Gastroesophageal sphincter (tissue), 3 donors: Measurements from ENCODE around the gene DRC1.

ENCODE experiments used
- EP300 ChIP-seq: sonication (generic); formaldehyde crosslinking; IDR thresholded peaks from one replicate; pipeline ENCODE4 v1.6.1; 2017; ENCODE audit warnings: antibody characterized with exemption, mild to moderate bottlenecking
- POLR2A ChIP-seq, 2 donors: fragments of 450-650 bp; IDR thresholded peaks; one replicate each; pipeline ENCODE4 v1.6.1; 2017; ENCODE audit warnings: antibody characterized with exemption in 2 of 2, mild to moderate bottlenecking in 2 of 2, moderate library complexity in 1 of 2
- POLR2AphosphoS5 ChIP-seq: sonication (generic); formaldehyde crosslinking; IDR thresholded peaks from one replicate; pipeline ENCODE4 v1.6.1; 2017; ENCODE audit warnings: antibody characterized with exemption
- TF ChIP-seq, protein P1 (sequence below), 4 experiments: fragments of 200-600 bp in 2 of 4; fragments of 450-650 bp in 2 of 4; sonication (generic) in 1 of 4; IDR thresholded peaks; one replicate each; pipeline ENCODE4 v1.5.1; 2017 to 2019; ENCODE audit warnings: antibody characterized with exemption in 4 of 4, mild to moderate bottlenecking in 2 of 4, moderate library complexity in 2 of 4

DNA sequence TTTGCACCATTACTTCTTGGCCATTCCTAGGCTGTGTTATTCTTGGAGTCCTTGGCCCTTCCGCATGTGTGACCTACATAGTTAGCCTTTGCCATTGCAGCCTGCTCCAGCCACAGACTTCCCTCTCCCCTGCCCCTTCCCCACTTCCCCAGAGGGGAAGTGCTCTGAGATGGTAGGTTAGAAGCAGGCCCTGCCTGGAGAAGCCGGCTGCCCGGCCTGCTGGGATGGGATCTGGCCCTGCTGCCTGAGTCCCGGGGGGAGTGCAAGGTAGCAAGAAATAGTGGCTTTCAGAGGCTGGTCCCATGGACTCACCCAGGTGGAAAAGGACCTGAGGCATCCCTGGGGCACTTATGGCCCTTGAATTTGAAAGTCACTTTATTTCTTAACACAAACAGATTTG is 104.6 kb downstream of the DRC1 start:
- TF ChIP-seq, protein P1, sequence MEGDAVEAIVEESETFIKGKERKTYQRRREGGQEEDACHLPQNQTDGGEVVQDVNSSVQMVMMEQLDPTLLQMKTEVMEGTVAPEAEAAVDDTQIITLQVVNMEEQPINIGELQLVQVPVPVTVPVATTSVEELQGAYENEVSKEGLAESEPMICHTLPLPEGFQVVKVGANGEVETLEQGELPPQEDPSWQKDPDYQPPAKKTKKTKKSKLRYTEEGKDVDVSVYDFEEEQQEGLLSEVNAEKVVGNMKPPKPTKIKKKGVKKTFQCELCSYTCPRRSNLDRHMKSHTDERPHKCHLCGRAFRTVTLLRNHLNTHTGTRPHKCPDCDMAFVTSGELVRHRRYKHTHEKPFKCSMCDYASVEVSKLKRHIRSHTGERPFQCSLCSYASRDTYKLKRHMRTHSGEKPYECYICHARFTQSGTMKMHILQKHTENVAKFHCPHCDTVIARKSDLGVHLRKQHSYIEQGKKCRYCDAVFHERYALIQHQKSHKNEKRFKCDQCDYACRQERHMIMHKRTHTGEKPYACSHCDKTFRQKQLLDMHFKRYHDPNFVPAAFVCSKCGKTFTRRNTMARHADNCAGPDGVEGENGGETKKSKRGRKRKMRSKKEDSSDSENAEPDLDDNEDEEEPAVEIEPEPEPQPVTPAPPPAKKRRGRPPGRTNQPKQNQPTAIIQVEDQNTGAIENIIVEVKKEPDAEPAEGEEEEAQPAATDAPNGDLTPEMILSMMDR (IDR thresholded peaks at IDR 0.05): no peak
- no peak for TF ChIP-seq POLR2AphosphoS5
- no peak for TF ChIP-seq POLR2A (IDR thresholded peaks at IDR 0.05)
- TF ChIP-seq EP300: no peak
